GM23338 (cell line): ENCODE measurements around the gene TTC17. TPM values are rescaled to one million over a fixed set of nuclear protein-coding genes. Genes with fewer than 3 reads are reported as not detected.

Source experiments
- ATAC-seq: fragments of 200-7000 bp; cut with Tn5 transposase; 3 replicates; pipeline ENCODE4 v1.9.1; 2020
- DNase-seq: peaks from one replicate; pipeline ENCODE4 v3.0.0-alpha.2; 2015; ENCODE audit warnings: low spot score
- H2AFZ ChIP-seq: fragments of 200-600 bp; sonication (generic); 2 replicates; pipeline ENCODE4 v1.8.0; 2016; ENCODE audit warnings: antibody characterized with exemption, mild to moderate bottlenecking, moderate library complexity
- H3F3A ChIP-seq: fragments of 200-600 bp; sonication (generic); replicated peaks from 2 replicates; pipeline ENCODE4 v1.8.0; 2017; ENCODE audit warnings: antibody characterized with exemption, mixed run types, low read depth
- H3K27ac ChIP-seq: fragments of 200-600 bp; sonication (generic); 2 replicates; pipeline ENCODE4 v1.6.1; 2016; ENCODE audit warnings: low read depth
- H3K27me3 ChIP-seq: fragments of 200-600 bp; sonication (generic); 2 replicates; pipeline ENCODE4 v1.8.0; 2016; ENCODE audit warnings: mild to moderate bottlenecking, mixed run types, moderate library complexity; ENCODE audit not compliant: insufficient read depth
- H3K36me3 ChIP-seq: fragments of 200-600 bp; sonication (generic); 2 replicates; pipeline ENCODE4 v1.8.0; 2016; ENCODE audit warnings: mild to moderate bottlenecking; ENCODE audit not compliant: insufficient read depth
- H3K4me1 ChIP-seq: fragments of 200-600 bp; sonication (generic); 2 replicates; pipeline ENCODE4 v1.8.0; 2016; ENCODE audit warnings: mild to moderate bottlenecking, moderate library complexity; ENCODE audit not compliant: insufficient read depth
- H3K4me2 ChIP-seq: fragments of 200-600 bp; sonication (generic); 2 replicates; pipeline ENCODE4 v1.7.1; 2017; ENCODE audit warnings: mixed run types
- H3K4me3 ChIP-seq: fragments of 200-600 bp; sonication (generic); 2 replicates; pipeline ENCODE4 v1.6.1; 2016; ENCODE audit warnings: mixed run types
- H3K79me2 ChIP-seq: fragments of 200-600 bp; sonication (generic); replicated peaks from 2 replicates; pipeline ENCODE4 v1.8.0; 2017; ENCODE audit warnings: mild to moderate bottlenecking; ENCODE audit not compliant: insufficient read depth
- H3K9me2 ChIP-seq: fragments of 200-600 bp; sonication (generic); 2 replicates; pipeline ENCODE4 v1.8.0; 2017; ENCODE audit not compliant: insufficient read depth
- H4K20me1 ChIP-seq: fragments of 200-600 bp; sonication (generic); replicated peaks from 2 replicates; pipeline ENCODE4 v1.8.0; 2017; ENCODE audit warnings: mild to moderate bottlenecking; ENCODE audit not compliant: insufficient read depth
- H3K27ac Mint-ChIP-seq: 2 replicates; pipeline ENCODE4 v1.8.0; 2020; ENCODE audit warnings: inconsistent platforms, mild to moderate bottlenecking, moderate library complexity, mixed read lengths
- H3K27me3 Mint-ChIP-seq: 3 replicates; pipeline ENCODE4 v1.8.0; 2022; ENCODE audit warnings: low read depth, mild to moderate bottlenecking, moderate library complexity, mixed read lengths, inconsistent platforms; ENCODE audit not compliant: insufficient read depth, poor library complexity
- H3K36me3 Mint-ChIP-seq: 3 replicates; pipeline ENCODE4 v1.8.0; 2021; ENCODE audit warnings: low read depth, mild to moderate bottlenecking, inconsistent platforms, moderate library complexity, mixed read lengths
- H3K4me1 Mint-ChIP-seq: 3 replicates; pipeline ENCODE4 v1.8.0; 2020; ENCODE audit warnings: mild to moderate bottlenecking, inconsistent platforms, mixed read lengths
- H3K4me3 Mint-ChIP-seq: 3 replicates; pipeline ENCODE4 v1.8.0; 2021; ENCODE audit warnings: moderate library complexity, mild to moderate bottlenecking, inconsistent platforms, mixed read lengths
- H3K9me3 Mint-ChIP-seq: 3 replicates; pipeline ENCODE4 v1.8.0; 2020; ENCODE audit warnings: moderate library complexity, mild to moderate bottlenecking, inconsistent platforms, mixed read lengths
- EZH2 ChIP-seq: fragments of 200-600 bp; sonication (generic); IDR thresholded peaks from one replicate; pipeline ENCODE4 v1.8.0; 2017; ENCODE audit warnings: antibody characterized with exemption, mild to moderate bottlenecking, low read depth; ENCODE audit not compliant: unreplicated experiment
- JUNB ChIP-seq: IDR thresholded peaks from one replicate; pipeline ENCODE4 v1.6.1; 2016; ENCODE audit warnings: antibody characterized with exemption; ENCODE audit not compliant: unreplicated experiment
- POLR2AphosphoS5 ChIP-seq: IDR thresholded peaks from 2 replicates; pipeline ENCODE4 v1.6.1; 2016; ENCODE audit warnings: antibody characterized with exemption, low read depth
- STAT1 ChIP-seq: IDR thresholded peaks from one replicate; pipeline ENCODE4 v1.6.1; 2016; ENCODE audit warnings: antibody characterized with exemption; ENCODE audit not compliant: unreplicated experiment
- polyA plus RNA-seq: library from polyadenylated mRNA; unstranded; fragments of >200 nt; fragmentation: Nextera tagmentation; extraction: Ambion mirVana; gene quantifications from 2 replicates; pipeline ENCODE4 v1.2.1, GENCODE V29; 2016
- total RNA-seq: library from RNA; depleted of rRNA; stranded (reverse); fragments of >200 nt; shearing (Covaris generic); gene quantifications from 2 replicates; pipeline ENCODE4 v1.2.3, GENCODE V29; 2014
- TF ChIP-seq, protein P1 (sequence below): fragments of 250-450 bp; sonication (Bioruptor Pico); IDR thresholded peaks from 2 replicates; pipeline ENCODE4 v1.5.0; 2020; ENCODE audit warnings: mild to moderate bottlenecking, moderate library complexity
- TF ChIP-seq, protein P2 (sequence below): IDR thresholded peaks from one replicate; pipeline ENCODE4 v1.6.1; 2018; ENCODE audit warnings: antibody characterized with exemption; ENCODE audit not compliant: unreplicated experiment
- TF ChIP-seq, protein P3 (sequence below): IDR thresholded peaks from 2 replicates; pipeline ENCODE4 v1.6.1; 2016; ENCODE audit warnings: antibody characterized with exemption

The TTC17 gene
- total and polyA plus RNA-seq, 2 experiments from 2014 or later = 59.3 to 87.9 TPM

DNA sequence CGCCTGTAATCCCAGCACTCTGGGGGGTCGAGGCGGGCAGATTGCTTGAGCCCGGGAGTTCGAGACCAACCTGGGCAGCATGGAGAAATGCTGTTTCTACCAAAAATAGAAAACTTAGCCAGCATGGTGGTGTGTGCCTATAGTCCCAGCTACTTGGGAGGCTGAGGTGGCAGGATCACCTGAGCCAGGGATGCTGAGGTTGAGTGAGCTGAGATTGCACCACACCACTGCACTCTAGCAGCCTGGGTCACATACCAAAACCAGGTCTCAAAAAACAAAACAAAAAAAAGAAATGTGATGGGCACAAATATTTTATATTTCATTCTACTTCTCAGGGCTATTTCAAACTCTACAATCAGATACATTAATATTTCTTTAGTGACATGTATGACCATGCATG lies 25.7 kb downstream of the TTC17 start:
- ATAC-seq (no peak), DNase-seq (no peak)
- Histone ChIP-seq H3K79me2 (peaks cover 9% of the 10 kb centered on the region), H3K4me3 (no peak overlapping the region), H3K4me2 (no peak overlapping the region), H3F3A (no peaks in the 10 kb centered on the region), H2AFZ (no peak overlapping the region), H3K27ac (no peak overlapping the region), H3K36me3 (0 out of 2 replicates have a peak, but pooled peaks cover 2% of the 10 kb centered on the region), H3K9me2 (no peaks in the 10 kb centered on the region), H3K27me3 (no peaks in the 10 kb centered on the region), H3K4me1 (peaks cover 6% of the 10 kb centered on the region), H4K20me1 (no peaks in the 10 kb centered on the region)
- Mint-ChIP-seq H3K27ac (no peak overlapping the region), H3K36me3 (peaks cover 11% of the 10 kb centered on the region; the same call in 2 of the 3 replicates), H3K4me3 (no peak overlapping the region), H3K27me3 (no peaks in the 10 kb centered on the region), H3K4me1 (peaks cover 11% of the 10 kb centered on the region), H3K9me3 (no peaks in the 10 kb centered on the region)
- TF ChIP-seq, protein P1, sequence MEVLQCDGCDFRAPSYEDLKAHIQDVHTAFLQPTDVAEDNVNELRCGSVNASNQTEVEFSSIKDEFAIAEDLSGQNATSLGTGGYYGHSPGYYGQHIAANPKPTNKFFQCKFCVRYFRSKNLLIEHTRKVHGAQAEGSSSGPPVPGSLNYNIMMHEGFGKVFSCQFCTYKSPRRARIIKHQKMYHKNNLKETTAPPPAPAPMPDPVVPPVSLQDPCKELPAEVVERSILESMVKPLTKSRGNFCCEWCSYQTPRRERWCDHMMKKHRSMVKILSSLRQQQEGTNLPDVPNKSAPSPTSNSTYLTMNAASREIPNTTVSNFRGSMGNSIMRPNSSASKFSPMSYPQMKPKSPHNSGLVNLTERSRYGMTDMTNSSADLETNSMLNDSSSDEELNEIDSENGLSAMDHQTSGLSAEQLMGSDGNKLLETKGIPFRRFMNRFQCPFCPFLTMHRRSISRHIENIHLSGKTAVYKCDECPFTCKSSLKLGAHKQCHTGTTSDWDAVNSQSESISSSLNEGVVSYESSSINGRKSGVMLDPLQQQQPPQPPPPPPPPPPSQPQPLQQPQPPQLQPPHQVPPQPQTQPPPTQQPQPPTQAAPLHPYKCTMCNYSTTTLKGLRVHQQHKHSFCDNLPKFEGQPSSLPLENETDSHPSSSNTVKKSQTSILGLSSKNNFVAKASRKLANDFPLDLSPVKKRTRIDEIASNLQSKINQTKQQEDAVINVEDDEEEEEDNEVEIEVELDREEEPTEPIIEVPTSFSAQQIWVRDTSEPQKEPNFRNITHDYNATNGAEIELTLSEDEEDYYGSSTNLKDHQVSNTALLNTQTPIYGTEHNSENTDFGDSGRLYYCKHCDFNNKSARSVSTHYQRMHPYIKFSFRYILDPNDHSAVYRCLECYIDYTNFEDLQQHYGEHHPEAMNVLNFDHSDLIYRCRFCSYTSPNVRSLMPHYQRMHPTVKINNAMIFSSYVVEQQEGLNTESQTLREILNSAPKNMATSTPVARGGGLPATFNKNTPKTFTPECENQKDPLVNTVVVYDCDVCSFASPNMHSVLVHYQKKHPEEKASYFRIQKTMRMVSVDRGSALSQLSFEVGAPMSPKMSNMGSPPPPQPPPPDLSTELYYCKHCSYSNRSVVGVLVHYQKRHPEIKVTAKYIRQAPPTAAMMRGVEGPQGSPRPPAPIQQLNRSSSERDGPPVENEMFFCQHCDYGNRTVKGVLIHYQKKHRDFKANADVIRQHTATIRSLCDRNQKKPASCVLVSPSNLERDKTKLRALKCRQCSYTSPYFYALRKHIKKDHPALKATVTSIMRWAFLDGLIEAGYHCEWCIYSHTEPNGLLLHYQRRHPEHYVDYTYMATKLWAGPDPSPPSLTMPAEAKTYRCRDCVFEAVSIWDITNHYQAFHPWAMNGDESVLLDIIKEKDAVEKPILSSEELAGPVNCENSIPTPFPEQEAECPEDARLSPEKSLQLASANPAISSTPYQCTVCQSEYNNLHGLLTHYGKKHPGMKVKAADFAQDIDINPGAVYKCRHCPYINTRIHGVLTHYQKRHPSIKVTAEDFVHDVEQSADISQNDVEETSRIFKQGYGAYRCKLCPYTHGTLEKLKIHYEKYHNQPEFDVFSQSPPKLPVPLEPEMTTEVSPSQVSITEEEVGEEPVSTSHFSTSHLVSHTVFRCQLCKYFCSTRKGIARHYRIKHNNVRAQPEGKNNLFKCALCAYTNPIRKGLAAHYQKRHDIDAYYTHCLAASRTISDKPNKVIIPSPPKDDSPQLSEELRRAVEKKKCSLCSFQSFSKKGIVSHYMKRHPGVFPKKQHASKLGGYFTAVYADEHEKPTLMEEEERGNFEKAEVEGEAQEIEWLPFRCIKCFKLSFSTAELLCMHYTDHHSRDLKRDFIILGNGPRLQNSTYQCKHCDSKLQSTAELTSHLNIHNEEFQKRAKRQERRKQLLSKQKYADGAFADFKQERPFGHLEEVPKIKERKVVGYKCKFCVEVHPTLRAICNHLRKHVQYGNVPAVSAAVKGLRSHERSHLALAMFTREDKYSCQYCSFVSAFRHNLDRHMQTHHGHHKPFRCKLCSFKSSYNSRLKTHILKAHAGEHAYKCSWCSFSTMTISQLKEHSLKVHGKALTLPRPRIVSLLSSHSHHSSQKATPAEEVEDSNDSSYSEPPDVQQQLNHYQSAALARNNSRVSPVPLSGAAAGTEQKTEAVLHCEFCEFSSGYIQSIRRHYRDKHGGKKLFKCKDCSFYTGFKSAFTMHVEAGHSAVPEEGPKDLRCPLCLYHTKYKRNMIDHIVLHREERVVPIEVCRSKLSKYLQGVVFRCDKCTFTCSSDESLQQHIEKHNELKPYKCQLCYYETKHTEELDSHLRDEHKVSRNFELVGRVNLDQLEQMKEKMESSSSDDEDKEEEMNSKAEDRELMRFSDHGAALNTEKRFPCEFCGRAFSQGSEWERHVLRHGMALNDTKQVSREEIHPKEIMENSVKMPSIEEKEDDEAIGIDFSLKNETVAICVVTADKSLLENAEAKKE (CRISPR knock-in tag) = no peak
- TF ChIP-seq, protein P2, sequence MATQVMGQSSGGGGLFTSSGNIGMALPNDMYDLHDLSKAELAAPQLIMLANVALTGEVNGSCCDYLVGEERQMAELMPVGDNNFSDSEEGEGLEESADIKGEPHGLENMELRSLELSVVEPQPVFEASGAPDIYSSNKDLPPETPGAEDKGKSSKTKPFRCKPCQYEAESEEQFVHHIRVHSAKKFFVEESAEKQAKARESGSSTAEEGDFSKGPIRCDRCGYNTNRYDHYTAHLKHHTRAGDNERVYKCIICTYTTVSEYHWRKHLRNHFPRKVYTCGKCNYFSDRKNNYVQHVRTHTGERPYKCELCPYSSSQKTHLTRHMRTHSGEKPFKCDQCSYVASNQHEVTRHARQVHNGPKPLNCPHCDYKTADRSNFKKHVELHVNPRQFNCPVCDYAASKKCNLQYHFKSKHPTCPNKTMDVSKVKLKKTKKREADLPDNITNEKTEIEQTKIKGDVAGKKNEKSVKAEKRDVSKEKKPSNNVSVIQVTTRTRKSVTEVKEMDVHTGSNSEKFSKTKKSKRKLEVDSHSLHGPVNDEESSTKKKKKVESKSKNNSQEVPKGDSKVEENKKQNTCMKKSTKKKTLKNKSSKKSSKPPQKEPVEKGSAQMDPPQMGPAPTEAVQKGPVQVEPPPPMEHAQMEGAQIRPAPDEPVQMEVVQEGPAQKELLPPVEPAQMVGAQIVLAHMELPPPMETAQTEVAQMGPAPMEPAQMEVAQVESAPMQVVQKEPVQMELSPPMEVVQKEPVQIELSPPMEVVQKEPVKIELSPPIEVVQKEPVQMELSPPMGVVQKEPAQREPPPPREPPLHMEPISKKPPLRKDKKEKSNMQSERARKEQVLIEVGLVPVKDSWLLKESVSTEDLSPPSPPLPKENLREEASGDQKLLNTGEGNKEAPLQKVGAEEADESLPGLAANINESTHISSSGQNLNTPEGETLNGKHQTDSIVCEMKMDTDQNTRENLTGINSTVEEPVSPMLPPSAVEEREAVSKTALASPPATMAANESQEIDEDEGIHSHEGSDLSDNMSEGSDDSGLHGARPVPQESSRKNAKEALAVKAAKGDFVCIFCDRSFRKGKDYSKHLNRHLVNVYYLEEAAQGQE = no peak
- no peak for TF ChIP-seq STAT1
- TF ChIP-seq EZH2 = no peak
- TF ChIP-seq JUNB = no peak
- TF ChIP-seq POLR2AphosphoS5 = no peak
- TF ChIP-seq, protein P3, sequence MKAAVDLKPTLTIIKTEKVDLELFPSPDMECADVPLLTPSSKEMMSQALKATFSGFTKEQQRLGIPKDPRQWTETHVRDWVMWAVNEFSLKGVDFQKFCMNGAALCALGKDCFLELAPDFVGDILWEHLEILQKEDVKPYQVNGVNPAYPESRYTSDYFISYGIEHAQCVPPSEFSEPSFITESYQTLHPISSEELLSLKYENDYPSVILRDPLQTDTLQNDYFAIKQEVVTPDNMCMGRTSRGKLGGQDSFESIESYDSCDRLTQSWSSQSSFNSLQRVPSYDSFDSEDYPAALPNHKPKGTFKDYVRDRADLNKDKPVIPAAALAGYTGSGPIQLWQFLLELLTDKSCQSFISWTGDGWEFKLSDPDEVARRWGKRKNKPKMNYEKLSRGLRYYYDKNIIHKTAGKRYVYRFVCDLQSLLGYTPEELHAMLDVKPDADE = no peak
